ENCODE measurements around the gene TMEM63C.
A peak's percentile ranks its signal among the peaks of the same experiment; 100 is the strongest.
"Not testable (repeated sequence)": the region's sequence is repeated elsewhere in the genome, so short reads cannot be mapped to it uniquely, and the experiment has no call there.

The TMEM63C gene

DNA sequence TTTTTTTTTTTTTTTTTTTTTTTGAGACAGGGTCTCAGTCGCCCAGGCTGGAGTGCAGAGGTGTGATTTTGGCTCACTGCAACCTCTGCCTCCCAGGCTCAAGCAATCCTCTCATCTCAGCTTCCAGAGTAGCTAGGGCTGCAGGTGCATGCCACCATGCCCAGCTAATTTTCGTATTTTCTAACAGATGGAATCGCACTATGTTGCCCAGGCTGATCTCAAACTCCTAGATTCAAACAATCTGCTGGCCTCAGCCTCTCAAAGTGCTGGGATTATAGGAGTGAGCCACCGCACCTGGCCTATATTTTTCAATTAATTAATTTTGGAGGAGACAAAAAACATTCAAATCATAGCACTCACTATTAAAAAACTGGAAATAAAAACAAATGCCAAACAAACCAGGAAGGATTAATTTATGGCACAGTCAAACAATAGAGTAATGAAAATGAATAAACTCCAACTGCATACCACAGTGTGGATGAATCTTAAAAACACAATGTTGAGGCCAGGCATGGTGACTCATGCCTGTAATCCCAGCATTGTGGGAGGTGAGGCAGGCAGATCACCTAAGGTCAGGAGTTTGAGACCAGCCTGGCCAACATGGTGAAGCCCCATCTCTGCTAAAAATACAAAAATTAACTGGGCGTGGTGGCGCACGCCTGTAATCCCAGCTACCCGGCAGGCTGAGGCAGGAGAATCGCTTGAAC is 7.5 kb upstream of the TMEM63C start:
- H3K36me3 ChIP-seq (ENCODE audit: control insufficient read depth in 4 of 4, insufficient read depth in 4 of 4, low read length in 3 of 4); H3K27ac ChIP-seq (ENCODE audit: insufficient read depth in 1 of 2, low read depth in 1 of 2, low read length in 2 of 2, poor library complexity in 1 of 2, severe bottlenecking in 2 of 2); H3K4me3 ChIP-seq (ENCODE audit: control insufficient read depth in 1 of 7, extremely low read depth in 1 of 7, insufficient read depth in 4 of 7, low read depth in 2 of 7, low read length in 6 of 7); H3K27me3 ChIP-seq (replicated peaks in 2 of 5; ENCODE audit: control insufficient read depth in 4 of 5, insufficient read depth in 5 of 5, low read length in 4 of 5); H3K4me1 ChIP-seq (ENCODE audit: control extremely low read depth in 1 of 4, control insufficient read depth in 4 of 4, insufficient read depth in 4 of 4, low read length in 3 of 4); CTCF ChIA-PET; DNase-seq: not testable (repeated sequence)
- H3K9me3 ChIP-seq (ENCODE audit: control extremely low read depth in 1 of 5, control insufficient read depth in 4 of 5, insufficient read depth in 2 of 5, low read depth in 1 of 5, low read length in 4 of 5) = peaks cover 0 to 14% (median 7%) of the 10 kb centered on the region in 5 experiments
- POLR2A ChIA-PET = interaction anchor here (0.5 kb wide), 1 partner anchor 24 kb away, joined by 3 read pairs; no protein-coding TSS in a partner anchor
- WGBS (ENCODE audit: insufficient coverage) = 96% methylated on average over 7 of the region's 9 CpGs

DNA sequence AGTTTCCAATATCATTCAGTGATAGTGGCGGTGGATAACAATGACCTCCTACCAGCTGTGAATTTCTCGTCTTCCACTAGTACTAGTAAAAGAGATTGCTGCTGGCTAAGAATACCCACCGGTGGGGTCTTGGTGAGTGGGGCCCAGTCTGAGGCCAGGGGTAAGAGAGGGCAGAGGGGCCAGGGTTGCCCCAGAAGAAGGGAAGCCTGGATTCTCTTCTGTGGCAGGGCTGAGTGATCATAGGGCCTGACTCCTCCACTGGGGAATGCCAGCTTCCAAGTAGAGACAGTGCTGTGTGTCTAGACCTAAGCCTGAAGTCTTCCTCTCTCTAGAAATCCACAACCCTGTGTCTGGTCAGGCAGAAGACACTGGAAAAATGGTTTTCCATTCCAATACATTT is 5.8 kb upstream of the TMEM63C start:
- no peak overlapping the region for H3K4me3 ChIP-seq (ENCODE audit: control insufficient read depth in 1 of 7, extremely low read depth in 1 of 7, insufficient read depth in 4 of 7, low read depth in 2 of 7, low read length in 6 of 7)
- POLR2A ChIA-PET = no interaction called here
- no peaks in the 10 kb centered on the region for H3K4me1 ChIP-seq (ENCODE audit: control extremely low read depth in 1 of 4, control insufficient read depth in 4 of 4, insufficient read depth in 4 of 4, low read length in 3 of 4)
- no peaks in the 10 kb centered on the region for H3K36me3 ChIP-seq (ENCODE audit: control insufficient read depth in 4 of 4, insufficient read depth in 4 of 4, low read length in 3 of 4)
- DNase-seq = no peak
- H3K27me3 ChIP-seq (replicated peaks in 2 of 5; ENCODE audit: control insufficient read depth in 4 of 5, insufficient read depth in 5 of 5, low read length in 4 of 5) = peaks cover 0 to 2% (median 0%) of the 10 kb centered on the region in 5 experiments
- CTCF ChIA-PET = no interaction called here
- WGBS (ENCODE audit: insufficient coverage) = no CpG with 5 or more reads among the region's 3 CpGs
- H3K9me3 ChIP-seq (ENCODE audit: control extremely low read depth in 1 of 5, control insufficient read depth in 4 of 5, insufficient read depth in 2 of 5, low read depth in 1 of 5, low read length in 4 of 5) = peaks cover 0 to 3% (median 0%) of the 10 kb centered on the region in 5 experiments
- no peak overlapping the region for H3K27ac ChIP-seq (ENCODE audit: insufficient read depth in 1 of 2, low read depth in 1 of 2, low read length in 2 of 2, poor library complexity in 1 of 2, severe bottlenecking in 2 of 2)

DNA sequence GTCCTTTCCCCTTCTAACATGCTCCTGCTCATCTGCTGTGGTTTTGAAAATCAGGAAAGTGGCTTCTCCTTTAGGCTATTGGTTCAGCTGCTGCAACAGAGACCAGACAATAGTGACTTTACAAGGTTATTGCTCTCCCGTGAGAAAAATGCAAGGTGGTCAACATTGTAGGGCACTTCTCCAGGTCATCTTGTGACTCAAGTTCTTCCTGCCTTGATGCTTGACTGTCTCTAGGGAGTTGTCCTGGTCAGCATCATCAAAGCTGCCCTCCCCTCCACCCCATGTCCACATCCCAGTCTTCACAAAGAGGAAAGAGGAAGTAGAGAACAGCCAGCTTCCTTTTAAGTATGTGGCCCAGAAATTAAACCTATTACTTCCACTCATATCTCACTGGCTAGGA is 3.9 kb upstream of the TMEM63C start:
- POLR2A ChIA-PET = no interaction called here
- H3K9me3 ChIP-seq (ENCODE audit: control extremely low read depth in 1 of 5, control insufficient read depth in 4 of 5, insufficient read depth in 2 of 5, low read depth in 1 of 5, low read length in 4 of 5) = no peaks in the 10 kb centered on the region
- H3K4me3 ChIP-seq (ENCODE audit: control insufficient read depth in 1 of 7, extremely low read depth in 1 of 7, insufficient read depth in 4 of 7, low read depth in 2 of 7, low read length in 6 of 7) = no peak overlapping the region
- peaks cover 0 to 6% (median 0%) of the 10 kb centered on the region in 5 experiments for H3K27me3 ChIP-seq (replicated peaks in 2 of 5; ENCODE audit: control insufficient read depth in 4 of 5, insufficient read depth in 5 of 5, low read length in 4 of 5)
- H3K27ac ChIP-seq (ENCODE audit: insufficient read depth in 1 of 2, low read depth in 1 of 2, low read length in 2 of 2, poor library complexity in 1 of 2, severe bottlenecking in 2 of 2) = no peak overlapping the region
- H3K36me3 ChIP-seq (ENCODE audit: control insufficient read depth in 4 of 4, insufficient read depth in 4 of 4, low read length in 3 of 4) = no peaks in the 10 kb centered on the region
- H3K4me1 ChIP-seq (ENCODE audit: control extremely low read depth in 1 of 4, control insufficient read depth in 4 of 4, insufficient read depth in 4 of 4, low read length in 3 of 4) = peaks cover 2 to 18% (median 18%) of the 10 kb centered on the region in 4 experiments
- CTCF ChIA-PET = interaction anchor here (0.6 kb wide), 1 partner anchor 25 kb away, joined by 3 read pairs; no protein-coding TSS in a partner anchor
- 38% methylated on average over 1 of the region's 1 CpG for WGBS (ENCODE audit: insufficient coverage)
- peak in 1 of 3 donors; percentile 8 for DNase-seq

DNA sequence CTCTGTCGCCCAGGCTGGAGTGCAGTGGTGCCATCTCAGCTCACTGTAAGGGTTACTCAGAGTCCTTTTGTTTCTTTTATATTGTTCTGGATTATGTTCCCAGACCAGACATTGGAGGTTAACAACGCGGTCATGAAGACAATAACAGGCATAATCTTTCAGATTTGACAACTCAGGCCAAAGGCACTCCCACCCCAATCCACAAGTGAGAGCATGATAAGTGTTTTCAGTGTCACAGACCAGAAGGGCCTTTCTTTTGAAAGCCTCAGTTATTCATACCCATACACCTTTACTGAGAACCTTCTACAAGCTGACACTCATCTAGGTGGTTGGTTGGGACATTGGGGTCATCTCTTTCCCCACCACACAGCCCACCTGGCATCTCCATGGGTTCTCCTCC is 2.9 kb upstream of the TMEM63C start:
- DNase-seq = peak in 1 of 3 donors; percentile 11
- H3K27me3 ChIP-seq (replicated peaks in 2 of 5; ENCODE audit: control insufficient read depth in 4 of 5, insufficient read depth in 5 of 5, low read length in 4 of 5) = peaks cover 0 to 5% (median 0%) of the 10 kb centered on the region in 5 experiments
- H3K27ac ChIP-seq (ENCODE audit: insufficient read depth in 1 of 2, low read depth in 1 of 2, low read length in 2 of 2, poor library complexity in 1 of 2, severe bottlenecking in 2 of 2) = no peak overlapping the region
- no peaks in the 10 kb centered on the region for H3K9me3 ChIP-seq (ENCODE audit: control extremely low read depth in 1 of 5, control insufficient read depth in 4 of 5, insufficient read depth in 2 of 5, low read depth in 1 of 5, low read length in 4 of 5)
- peaks cover 2 to 21% (median 19%) of the 10 kb centered on the region in 4 experiments for H3K4me1 ChIP-seq (ENCODE audit: control extremely low read depth in 1 of 4, control insufficient read depth in 4 of 4, insufficient read depth in 4 of 4, low read length in 3 of 4)
- H3K36me3 ChIP-seq (ENCODE audit: control insufficient read depth in 4 of 4, insufficient read depth in 4 of 4, low read length in 3 of 4) = no peaks in the 10 kb centered on the region
- no CpG with 5 or more reads among the region's 3 CpGs for WGBS (ENCODE audit: insufficient coverage)
- no peak overlapping the region for H3K4me3 ChIP-seq (ENCODE audit: control insufficient read depth in 1 of 7, extremely low read depth in 1 of 7, insufficient read depth in 4 of 7, low read depth in 2 of 7, low read length in 6 of 7)
- ChIA-PET CTCF (no interaction called here), POLR2A (no interaction called here)

DNA sequence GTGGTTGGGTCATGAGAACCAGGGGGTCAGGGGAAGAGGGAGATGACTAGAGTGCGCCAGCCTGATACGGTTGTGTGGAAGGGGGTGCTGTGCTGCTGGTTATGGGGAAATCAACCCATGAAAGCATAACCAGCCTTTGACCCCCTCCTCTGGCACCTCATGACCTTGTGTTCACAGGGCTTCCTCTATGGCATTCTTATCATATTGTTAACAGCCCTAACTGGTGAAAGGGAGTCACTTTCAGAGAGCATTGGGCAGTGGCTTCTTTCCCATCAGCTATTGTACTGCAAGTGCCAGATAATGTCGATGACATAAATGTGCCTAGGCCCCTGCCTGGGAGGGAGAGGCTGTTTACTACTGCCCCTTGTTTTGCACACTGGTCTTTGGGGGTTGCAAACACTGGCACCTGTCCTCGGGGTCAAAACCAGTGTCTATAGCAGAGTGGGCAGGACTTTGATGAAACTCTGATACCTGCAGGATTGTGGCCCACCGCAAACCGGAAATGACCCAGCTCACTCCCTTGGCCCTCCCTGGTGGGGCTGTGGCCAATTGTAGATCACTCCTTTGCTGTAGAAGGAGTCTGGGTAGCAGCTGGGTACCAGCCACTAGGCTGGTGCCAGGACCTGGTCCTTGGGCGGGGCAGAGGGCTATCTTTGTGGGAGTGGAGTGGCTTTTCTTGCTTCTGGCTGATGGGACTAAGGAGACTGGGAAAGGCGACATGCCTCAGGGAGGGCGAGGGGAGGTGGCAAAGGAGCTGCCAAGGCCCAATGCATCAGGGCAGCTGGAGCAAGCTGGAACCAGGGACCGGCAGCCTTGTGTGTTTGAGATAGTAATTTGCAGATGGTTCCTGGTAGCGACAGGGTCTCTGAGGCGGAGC is 634 bp upstream of the TMEM63C start:
- Histone ChIP-seq H3K4me1 (ENCODE audit: control extremely low read depth in 1 of 4, control insufficient read depth in 4 of 4, insufficient read depth in 4 of 4, low read length in 3 of 4) (peaks cover 2 to 31% (median 23%) of the 10 kb centered on the region in 4 experiments), H3K27ac (ENCODE audit: insufficient read depth in 1 of 2, low read depth in 1 of 2, low read length in 2 of 2, poor library complexity in 1 of 2, severe bottlenecking in 2 of 2) (no peak overlapping the region), H3K9me3 (ENCODE audit: control extremely low read depth in 1 of 5, control insufficient read depth in 4 of 5, insufficient read depth in 2 of 5, low read depth in 1 of 5, low read length in 4 of 5) (no peaks in the 10 kb centered on the region), H3K36me3 (ENCODE audit: control insufficient read depth in 4 of 4, insufficient read depth in 4 of 4, low read length in 3 of 4) (no peaks in the 10 kb centered on the region), H3K27me3 (replicated peaks in 2 of 5; ENCODE audit: control insufficient read depth in 4 of 5, insufficient read depth in 5 of 5, low read length in 4 of 5) (peaks cover 0 to 5% (median 0%) of the 10 kb centered on the region in 5 experiments), H3K4me3 (ENCODE audit: control insufficient read depth in 1 of 7, extremely low read depth in 1 of 7, insufficient read depth in 4 of 7, low read depth in 2 of 7, low read length in 6 of 7) (peak overlapping the region in 6 of 7 experiments; percentile 34 to 80 (median 66))
- WGBS (ENCODE audit: insufficient coverage) = 51% methylated on average over 12 of the region's 12 CpGs
- POLR2A ChIA-PET = interaction anchor here (0.6 kb wide), 1 partner anchor 198 kb away, joined by 3 read pairs; no protein-coding TSS in a partner anchor
- DNase-seq = peak; percentile 34 to 78 (median 60)
- CTCF ChIA-PET = interaction anchor here (0.9 to 2.2 kb wide), 2 partner anchors 10 to 136 kb away, joined by 3 to 6 read pairs; no protein-coding TSS in a partner anchor

DNA sequence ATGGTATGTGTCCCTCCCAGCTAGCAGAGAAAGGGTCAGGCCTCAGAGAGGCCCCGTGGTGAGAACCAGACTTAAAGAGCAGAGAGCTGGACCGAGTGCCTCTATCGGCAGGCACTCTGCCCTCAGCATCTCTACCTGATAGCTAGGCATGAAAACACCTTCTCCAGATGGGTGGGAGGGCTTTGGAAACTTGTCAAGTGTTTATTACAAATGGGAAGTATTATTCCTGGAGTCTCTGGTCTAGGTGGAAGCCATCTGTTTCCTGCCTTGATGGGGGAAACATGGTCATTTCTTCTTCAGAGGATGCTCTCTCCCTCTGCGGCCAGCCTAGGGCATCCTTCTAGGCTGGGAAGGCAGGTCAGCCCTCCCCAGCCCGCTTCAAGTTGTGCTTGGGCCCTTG is 2.3 kb downstream of the TMEM63C start:
- WGBS (ENCODE audit: insufficient coverage) = 37% methylated on average over 5 of the region's 5 CpGs
- H3K27me3 ChIP-seq (replicated peaks in 2 of 5; ENCODE audit: control insufficient read depth in 4 of 5, insufficient read depth in 5 of 5, low read length in 4 of 5) = peaks cover 0 to 5% (median 0%) of the 10 kb centered on the region in 5 experiments
- DNase-seq = no peak
- peaks cover 2 to 31% (median 23%) of the 10 kb centered on the region in 4 experiments for H3K4me1 ChIP-seq (ENCODE audit: control extremely low read depth in 1 of 4, control insufficient read depth in 4 of 4, insufficient read depth in 4 of 4, low read length in 3 of 4)
- no peaks in the 10 kb centered on the region for H3K9me3 ChIP-seq (ENCODE audit: control extremely low read depth in 1 of 5, control insufficient read depth in 4 of 5, insufficient read depth in 2 of 5, low read depth in 1 of 5, low read length in 4 of 5)
- H3K4me3 ChIP-seq (ENCODE audit: control insufficient read depth in 1 of 7, extremely low read depth in 1 of 7, insufficient read depth in 4 of 7, low read depth in 2 of 7, low read length in 6 of 7) = no peak overlapping the region
- CTCF ChIA-PET = interaction anchor here (0.7 to 2.3 kb wide), 2 partner anchors 29 to 32 kb away, joined by 3 to 7 read pairs; no protein-coding TSS in a partner anchor
- H3K27ac ChIP-seq (ENCODE audit: insufficient read depth in 1 of 2, low read depth in 1 of 2, low read length in 2 of 2, poor library complexity in 1 of 2, severe bottlenecking in 2 of 2) = no peak overlapping the region
- POLR2A ChIA-PET = no interaction called here
- H3K36me3 ChIP-seq (ENCODE audit: control insufficient read depth in 4 of 4, insufficient read depth in 4 of 4, low read length in 3 of 4) = no peaks in the 10 kb centered on the region

Measured in common myeloid progenitor, CD34-positive (primary cell).